Tongue (tissue), 2 donors: Measurements from ENCODE around the gene CHST12. TPM values are rescaled to one million over a fixed set of nuclear protein-coding genes. Genes with fewer than 3 reads are reported as not detected.

Experiments used
- small RNA-seq: library from RNA; depleted of rRNA; stranded (forward); fragments of <200 nt; gene quantifications from one replicate; pipeline ENCODE3, GENCODE V24; 2014; ENCODE audit warnings: low replicate concordance
- total RNA-seq: library from RNA; depleted of rRNA; stranded (reverse); fragments of >200 nt; gene quantifications from one replicate; pipeline ENCODE4 v1.2.3, GENCODE V29; 2014

Gene CHST12
- total RNA-seq, 1 donor from 2014 or later, result 7.4 TPM

Small RNA genes lying within 50 kb of the gene (small RNA-seq; reads per million reads assigned to genes)
- gene AC004840.2, result not detected

Other genes starting within 250 kb of the CHST12 start
- 58.0 TPM for gene MAD1L1, start 170.7 kb upstream of the CHST12 start, total RNA-seq
- 16.6 TPM for gene MRM2, start 161.4 kb upstream of the CHST12 start, total RNA-seq
- gene NUDT1, start 161.4 kb upstream of the CHST12 start, total RNA-seq, result 9.7 TPM
- 22.4 TPM for gene SNX8, start 89.2 kb upstream of the CHST12 start, total RNA-seq
- gene EIF3B, start 48.8 kb upstream of the CHST12 start, total RNA-seq, result 148 TPM
- gene GRIFIN, start 72.8 kb downstream of the CHST12 start, total RNA-seq, result not detected
- gene LFNG, start 116.2 kb downstream of the CHST12 start, total RNA-seq, result 26.0 TPM
- 28.1 TPM for gene BRAT1, start 151.9 kb downstream of the CHST12 start, total RNA-seq
- gene IQCE, start 155.4 kb downstream of the CHST12 start, total RNA-seq, result 6.4 TPM
- 43.5 TPM for gene TTYH3, start 228.4 kb downstream of the CHST12 start, total RNA-seq